ENCODE results near the gene BCL7C.
"Not testable (repeated sequence)": the region's sequence is repeated elsewhere in the genome, so short reads cannot be mapped to it uniquely, and the experiment has no call there.

The BCL7C gene

DNA sequence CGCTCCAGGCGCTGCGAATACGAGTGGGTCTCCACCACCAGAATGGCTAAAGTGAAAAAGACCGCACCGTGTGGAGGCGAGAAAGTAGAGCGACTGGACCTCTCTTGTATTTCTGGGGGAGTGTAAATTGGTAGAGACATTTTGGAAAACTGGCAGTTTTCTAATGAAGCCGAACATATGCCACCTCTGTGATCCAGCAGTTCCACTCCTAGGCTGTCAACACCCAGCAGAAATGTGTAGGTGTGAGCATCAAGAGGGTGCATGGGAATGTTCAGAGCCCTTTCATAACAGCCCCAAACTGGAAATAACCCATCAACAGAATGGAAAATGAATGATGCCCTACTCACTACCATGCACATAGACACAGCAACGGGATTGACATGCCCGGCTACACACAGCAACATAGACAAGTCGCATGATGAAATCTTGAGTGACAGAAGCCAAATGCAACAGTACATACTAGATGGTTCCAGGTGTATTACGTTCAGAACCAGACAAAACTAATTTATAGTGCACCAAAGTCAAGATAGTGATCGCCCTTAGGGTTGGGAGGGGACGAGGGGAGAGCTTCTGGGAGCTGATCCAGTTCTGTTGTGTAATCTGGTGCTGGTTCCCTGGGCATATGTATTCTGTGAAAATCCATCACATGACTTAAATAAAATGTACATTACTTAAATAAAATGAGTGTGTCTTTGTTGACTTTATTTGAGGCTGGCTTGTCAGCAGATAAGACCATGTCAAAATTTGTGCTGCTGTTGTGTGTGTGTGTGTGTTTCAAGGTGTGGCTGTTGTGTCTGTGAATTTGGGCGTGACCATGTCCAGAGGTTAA is 877 bp upstream of the BCL7C start:
- DNase-seq, result no peak

DNA sequence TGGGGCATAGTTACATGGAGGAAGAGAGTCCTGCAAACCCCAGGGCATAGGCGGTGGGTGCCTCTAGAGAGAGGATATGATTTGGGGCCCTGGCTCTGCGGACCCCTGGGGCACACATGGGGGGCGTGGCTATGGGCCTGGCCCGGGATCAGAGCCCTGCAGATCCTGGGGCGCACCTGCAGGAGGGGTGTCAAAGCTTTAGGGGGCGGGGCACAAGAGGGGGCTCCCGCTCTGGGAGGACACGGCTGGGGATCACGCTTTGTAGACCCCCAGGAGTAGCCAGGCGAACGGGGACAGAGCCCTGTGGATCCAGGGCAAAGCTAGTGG is 497 bp downstream of the BCL7C start:
- DNase-seq, result peak in 1 of 2 experiments; percentile 39

DNA sequence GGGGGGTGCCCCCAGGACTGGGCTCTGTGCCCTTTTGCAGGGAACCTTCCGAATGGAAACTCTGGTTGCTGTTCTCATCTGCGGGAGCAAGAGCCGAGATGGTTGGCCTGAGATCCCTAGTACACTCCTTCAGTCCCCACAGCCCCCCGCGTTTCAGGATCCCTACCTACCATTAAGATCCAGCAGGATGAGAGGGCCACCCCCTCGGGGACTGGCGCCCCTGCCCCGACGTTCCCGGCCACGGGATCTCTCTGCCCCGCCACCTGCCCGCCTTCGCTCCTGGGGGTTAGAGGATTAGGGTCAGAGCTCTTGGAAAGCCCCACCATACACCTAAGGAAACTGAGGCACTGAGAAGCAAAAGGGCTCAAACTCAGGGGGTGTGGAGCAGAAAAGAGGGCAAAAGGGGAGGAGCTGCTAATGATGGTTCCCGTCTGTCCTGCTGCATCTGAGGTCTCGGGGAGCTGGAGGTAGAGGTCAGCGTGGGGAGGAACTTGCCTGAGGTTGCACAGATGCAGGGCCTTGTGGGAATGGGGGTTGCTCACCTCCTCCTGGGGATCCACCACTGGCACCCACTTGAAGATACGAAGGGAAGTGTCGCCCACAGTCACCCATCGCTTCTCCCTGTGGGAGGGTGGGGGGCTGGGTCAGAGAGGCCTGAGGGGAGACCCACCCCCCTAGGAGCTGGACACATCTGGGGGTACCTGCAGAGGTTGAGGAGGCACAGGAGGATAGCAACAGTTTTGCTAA is 1.0 kb downstream of the BCL7C start:
- no peak for DNase-seq

DNA sequence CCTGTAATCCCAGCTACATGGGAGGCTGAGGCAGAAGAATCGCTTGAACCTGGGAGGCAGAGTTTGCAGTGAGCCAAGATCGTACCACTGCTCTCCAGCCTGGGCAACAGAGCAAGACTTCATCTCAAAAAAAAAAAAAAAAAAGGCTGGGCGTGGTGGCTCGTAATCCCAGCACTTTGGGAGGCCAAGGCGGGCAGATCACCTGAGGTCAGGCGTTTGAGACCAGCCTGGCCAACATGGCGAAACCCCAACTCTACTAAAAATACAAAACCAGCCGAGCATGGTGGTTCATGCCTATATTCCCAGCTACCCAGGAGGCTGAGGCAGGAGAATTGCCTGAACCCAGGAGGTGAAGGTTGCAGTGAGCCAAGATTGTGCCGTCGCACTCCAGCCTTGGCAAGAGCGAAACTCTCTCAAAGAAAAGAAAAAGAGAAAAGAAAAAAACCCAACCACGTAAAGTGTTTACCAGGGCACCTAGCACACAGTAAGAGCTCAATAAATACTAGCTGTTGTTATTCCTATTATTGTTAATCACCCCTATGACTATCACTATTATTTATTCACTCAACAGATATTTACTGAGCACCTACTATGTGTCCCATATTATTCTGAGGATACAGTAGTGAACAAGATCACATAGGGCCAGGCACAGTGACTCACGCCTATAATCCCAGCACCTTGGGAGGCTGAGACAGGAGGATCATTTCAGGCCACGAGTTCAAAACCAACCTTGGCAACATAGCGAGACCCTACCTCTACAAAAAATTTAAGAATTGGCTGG is 2.6 kb downstream of the BCL7C start:
- not testable (repeated sequence) for DNase-seq

- DNase-seq, result no peak
Measured at GRCh38 chr16:30889721-30890120, 4.2 kb downstream of the BCL7C start.

- no peak for DNase-seq
Measured at GRCh38 chr16:30888856-30889499, 4.9 kb downstream of the BCL7C start.

- no peak for DNase-seq
Measured at GRCh38 chr16:30887927-30888326, 6.0 kb downstream of the BCL7C start.

- no peak for DNase-seq
Measured at GRCh38 chr16:30886145-30886544, 7.7 kb downstream of the BCL7C start.

- no peak for DNase-seq
Measured at GRCh38 chr16:30885196-30885595, 8.7 kb downstream of the BCL7C start.

DNA sequence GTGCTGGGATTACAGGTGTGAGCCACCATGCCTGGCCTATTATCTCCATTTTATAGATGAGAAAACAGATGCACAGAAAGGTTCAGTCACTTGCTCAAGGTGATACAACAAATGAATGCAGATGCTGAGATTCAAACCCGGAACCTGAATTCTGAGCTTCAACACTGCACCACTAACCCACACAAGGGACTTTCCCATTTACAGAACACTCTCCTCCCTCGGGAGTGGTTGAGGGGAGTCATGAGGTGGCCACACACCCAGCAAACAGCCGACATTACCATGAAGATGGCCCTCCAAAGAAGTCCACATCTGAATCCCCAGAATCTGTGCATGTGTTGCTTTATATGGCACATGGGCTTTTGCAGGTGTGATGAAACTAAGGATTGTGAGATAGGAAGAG is 9.1 kb downstream of the BCL7C start:
- no peak for DNase-seq

DNA sequence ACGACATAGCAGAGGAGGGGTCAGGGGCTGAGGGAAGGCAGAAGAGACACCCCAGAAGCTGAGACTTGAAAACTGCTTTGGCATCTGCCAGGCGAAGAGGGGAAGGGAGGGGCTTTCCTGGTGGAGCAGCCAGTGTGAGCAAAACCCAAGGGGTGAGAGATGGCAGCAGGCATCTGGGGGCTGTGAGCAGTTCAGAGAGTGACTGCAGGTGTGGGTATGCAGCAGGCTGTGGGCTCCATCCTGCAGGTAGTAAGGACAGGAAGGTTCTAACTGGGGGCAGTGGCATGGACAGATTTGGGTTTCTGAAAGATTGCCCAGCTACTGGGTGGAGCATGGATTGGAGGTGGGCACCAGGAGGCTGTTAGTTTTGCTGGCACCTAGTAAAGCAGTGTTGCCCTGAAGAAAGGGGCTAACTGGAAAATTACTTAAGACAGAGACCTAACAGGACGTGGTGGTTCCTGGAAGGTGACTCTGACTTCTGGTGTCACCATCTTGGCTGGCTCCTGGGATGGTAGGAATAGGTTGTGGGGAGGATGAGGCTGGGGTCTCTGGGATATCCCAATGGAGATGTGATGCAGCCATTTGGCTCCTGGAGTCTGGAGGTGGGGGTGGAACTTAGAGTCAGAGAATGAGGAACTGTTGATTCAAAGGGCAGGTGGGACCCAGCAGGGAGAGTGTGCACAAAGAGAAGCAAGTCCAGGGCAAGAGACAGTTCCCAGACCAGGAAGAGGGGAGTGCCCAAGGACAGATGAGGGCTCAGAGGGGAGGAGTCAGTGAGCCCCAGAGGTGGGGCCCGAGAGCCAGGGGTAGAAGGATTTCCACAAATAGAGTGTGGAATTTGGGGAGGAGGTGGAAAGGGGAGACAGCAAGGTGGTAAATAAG is 11.2 kb downstream of the BCL7C start:
- no peak for DNase-seq

- DNase-seq, result peak in 1 of 2 experiments; percentile 17
Measured at GRCh38 chr16:30876867-30877266, 17.0 kb downstream of the BCL7C start.

- DNase-seq, result peak in 1 of 2 experiments; percentile 46
Measured at GRCh38 chr16:30875871-30876801, 17.7 kb downstream of the BCL7C start.

DNA sequence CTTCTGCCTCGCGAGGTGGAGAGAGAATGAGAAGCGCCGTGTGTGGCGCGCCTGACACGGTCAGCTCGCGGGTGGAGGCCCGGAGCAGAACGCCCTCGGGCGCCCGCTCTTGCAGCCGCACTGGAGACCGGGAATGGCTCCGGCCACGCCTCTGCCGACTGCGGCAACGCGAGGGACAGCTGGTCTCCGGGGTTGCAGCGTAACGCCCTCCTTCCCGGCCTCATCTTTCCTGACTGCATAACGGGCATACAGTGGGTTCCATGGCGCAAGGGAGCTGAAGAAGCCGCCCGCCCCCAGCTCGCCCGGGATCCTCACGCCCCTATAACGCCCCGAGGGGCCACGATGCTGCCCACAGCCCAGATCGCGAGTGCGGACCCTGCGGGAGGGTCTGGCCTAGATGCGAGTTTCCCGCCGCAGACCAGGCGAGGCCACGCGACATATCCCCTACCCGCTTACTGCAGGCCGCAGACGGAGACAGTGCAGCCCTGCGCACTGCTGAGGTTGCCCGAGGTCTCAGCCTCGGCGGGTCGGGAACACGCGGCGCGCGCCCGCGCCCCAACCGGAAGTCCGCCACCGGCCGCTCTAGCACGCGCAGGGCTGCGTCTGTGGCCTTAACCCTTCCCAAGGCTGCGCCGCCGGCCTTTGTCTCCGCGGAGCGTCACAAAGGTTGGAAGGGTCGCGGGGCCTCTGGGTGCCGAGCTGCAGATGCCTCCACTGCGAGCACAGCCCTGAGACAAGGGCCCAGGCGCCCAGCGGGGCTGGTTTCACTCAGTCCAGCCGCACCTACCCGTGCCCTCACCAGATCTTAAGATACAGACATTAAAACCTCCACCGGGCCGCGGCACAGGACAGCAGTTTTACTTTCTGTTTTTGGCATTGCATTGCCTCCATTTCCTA is 18.8 kb downstream of the BCL7C start:
- DNase-seq, result peak; percentile 78 to 97

- no peak for DNase-seq
Measured at GRCh38 chr16:30874244-30874820, 19.5 kb downstream of the BCL7C start.

GRCh38 chr16:30870904-30871303 is 23.0 kb downstream of the BCL7C start:
- no peak for DNase-seq

GRCh38 chr16:30867747-30868146 is 26.1 kb downstream of the BCL7C start:
- no peak for DNase-seq

DNA sequence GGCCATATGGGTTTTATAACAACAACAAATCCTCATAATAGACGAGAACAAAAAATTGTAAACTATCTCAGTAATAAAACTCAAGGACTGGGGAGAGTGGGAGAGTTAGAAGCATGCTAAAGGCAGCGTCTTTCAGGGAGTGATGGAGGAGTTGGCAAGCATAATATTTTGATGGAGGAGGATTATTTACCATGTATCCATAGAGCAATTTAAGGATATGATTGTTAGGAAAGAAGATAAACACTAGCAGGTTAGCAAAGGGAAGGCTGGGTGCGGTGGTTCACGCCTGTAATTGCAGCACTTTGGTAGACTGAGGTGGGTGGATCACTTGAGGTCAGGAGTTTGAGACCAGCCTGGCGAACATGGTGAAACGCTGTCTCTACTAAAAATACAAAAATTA is 27.8 kb downstream of the BCL7C start:
- DNase-seq, result no peak

DNA sequence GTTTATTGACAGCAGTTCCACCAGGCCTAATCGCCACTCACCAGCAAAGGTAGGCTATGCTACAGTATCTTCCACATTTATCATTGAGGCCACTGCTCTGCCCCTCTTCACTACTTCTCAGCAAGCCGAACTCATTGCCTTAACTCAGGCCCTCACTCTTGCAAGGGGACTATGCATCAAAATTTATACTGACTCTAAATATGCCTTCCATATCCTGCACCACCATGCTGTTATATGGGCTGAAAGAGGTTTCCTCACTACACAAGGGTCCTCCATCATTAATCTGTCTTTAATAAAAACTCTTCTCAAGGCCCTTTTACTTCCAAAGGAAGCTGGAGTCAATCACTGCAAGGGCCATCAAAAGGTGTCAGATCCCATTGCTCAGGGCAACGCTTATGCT is 30.7 kb downstream of the BCL7C start:
- DNase-seq, result not testable (repeated sequence)

Measured in NCI-H526 (cell line).